ENCODE measurements around the gene CATSPERZ. TPM values are rescaled to one million over a fixed set of nuclear protein-coding genes. Genes with fewer than 3 reads are reported as not detected.

The CATSPERZ gene
- total and polyA plus RNA-seq, 2 donors (not counting 3 experiments of a cell fraction or from before 2014, with no cell fraction given): 0.11 TPM; not detected in 1

DNA sequence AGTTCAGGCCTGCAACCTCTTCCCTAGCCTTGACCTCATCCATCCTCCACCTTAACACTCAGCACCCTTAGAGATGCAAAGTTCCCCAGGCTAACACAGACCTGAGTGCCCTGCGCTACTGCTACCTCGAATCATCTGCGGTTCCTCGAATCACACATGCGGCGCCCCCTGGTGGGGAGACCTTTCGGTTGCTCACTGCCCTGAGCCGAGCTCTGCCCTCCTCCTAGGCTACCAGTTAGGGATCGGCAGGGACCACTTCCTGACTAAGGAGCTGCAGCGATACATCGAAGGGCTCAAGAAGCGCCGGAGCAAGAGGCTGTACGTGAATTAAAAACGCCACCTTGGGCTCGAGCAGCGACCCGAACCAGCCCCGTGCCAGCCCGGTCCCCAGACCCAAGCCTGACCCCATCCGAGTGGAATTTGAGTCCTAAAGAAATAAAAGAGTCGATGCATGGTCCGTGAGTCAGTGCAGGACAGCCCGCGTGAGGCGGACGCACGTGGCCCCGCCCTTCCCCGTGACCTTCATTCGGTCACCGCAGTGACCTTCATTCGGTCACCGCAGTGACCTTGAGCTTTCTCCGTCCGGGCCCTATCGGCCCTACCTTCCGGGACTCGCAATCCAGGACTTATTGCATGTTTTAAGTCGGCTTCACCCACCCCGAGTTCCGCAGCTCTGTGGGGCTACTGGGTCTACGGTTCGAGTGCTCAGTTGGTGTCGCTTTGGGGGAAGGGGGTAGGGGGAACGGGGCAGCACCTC lies 4.3 kb downstream of the CATSPERZ start:
- ChIA-PET CTCF (interaction anchor here (0.6 to 6.7 kb wide), 40 partner anchors 9 to 304 kb away, joined by 3 to 413 read pairs (median 4); partner anchors contain the start of genes BAD, FERMT3, FKBP2 and KCNK4), POLR2A (interaction anchor here (0.9 to 1.1 kb wide), 3 partner anchors 13 to 78 kb away, joined by 3 to 5 read pairs (median 4); partner anchors contain the start of genes NUDT22, PRDX5, TRMT112 and TRPT1)
- TF ChIP-seq MYC (IDR thresholded peaks at IDR 0.05; ENCODE audit: low read depth, low read length) (no peak), POLR2AphosphoS5 (IDR thresholded peaks at IDR 0.05; ENCODE audit: insufficient read depth, low read depth, low read length) (peak; percentile 14), MAX (IDR thresholded peaks at IDR 0.05; ENCODE audit: insufficient read depth, insufficient read length) (peak; percentile 67), CTCF (IDR thresholded peaks at IDR 0.05; ENCODE audit: extremely low read depth in 1 of 2, insufficient read depth in 1 of 2, low read depth in 1 of 2, low read length in 2 of 2) (peak; percentile 91 to 92), EZH2 (IDR thresholded peaks at IDR 0.05; ENCODE audit: borderline replicate concordance, low read depth, low read length, severe bottlenecking) (no peak), GATA2 (IDR thresholded peaks at IDR 0.05; ENCODE audit: insufficient read depth, insufficient read length, low read depth, low read length) (no peak), JUN (IDR thresholded peaks at IDR 0.05; ENCODE audit: borderline replicate concordance, insufficient read depth, insufficient read length, low read depth) (no peak), FOS (IDR thresholded peaks at IDR 0.05; ENCODE audit: borderline replicate concordance, insufficient read depth, low read length) (no peak), POLR2A (IDR thresholded peaks at IDR 0.05; ENCODE audit: low read depth, low read length) (peak; percentile 35)
- Histone ChIP-seq H4K20me1 (replicated peaks; ENCODE audit: control insufficient read depth, extremely low read depth, insufficient read depth, low read length) (no peaks in the 10 kb centered on the region), H3K9ac (replicated peaks; ENCODE audit: extremely low read depth, insufficient read depth, low read length) (peak overlapping the region; percentile 20), H3K4me3 (replicated peaks in 1 of 3; ENCODE audit: insufficient read depth in 1 of 3, low read depth in 1 of 3, low read length in 3 of 3) (peak overlapping the region; percentile 14 to 57 (median 39)), H3K9me3 (replicated peaks; ENCODE audit: control insufficient read depth, insufficient read depth, low read length) (no peaks in the 10 kb centered on the region), H3K27me3 (ENCODE audit: control insufficient read depth in 2 of 2, insufficient read depth in 2 of 2, low read length in 2 of 2) (peaks cover 4 to 11% of the 10 kb centered on the region in 2 experiments), H3K4me2 (ENCODE audit: insufficient read depth, low read length) (peak overlapping the region; percentile 50), H3K4me1 (ENCODE audit: control insufficient read depth, extremely low read depth, insufficient read depth, low read length) (peaks cover 21% of the 10 kb centered on the region), H2AFZ (ENCODE audit: low read depth, low read length) (peak overlapping the region; percentile 49), H3K27ac (ENCODE audit: insufficient read depth, low read depth, low read length) (peak overlapping the region; percentile 49), H3K79me2 (ENCODE audit: control insufficient read depth, insufficient read depth, low read length) (peaks cover 10% of the 10 kb centered on the region), H3K36me3 (ENCODE audit: control insufficient read depth in 2 of 2, extremely low read depth in 1 of 2, insufficient read depth in 2 of 2, low read length in 2 of 2) (no peaks in the 10 kb centered on the region), H3K9me1 (replicated peaks; ENCODE audit: control insufficient read depth, extremely low read depth, insufficient read depth, low read length) (no peaks in the 10 kb centered on the region)
- DNase-seq (ENCODE audit: low read depth, low spot score) (peak; percentile 85), FAIRE-seq (peak; percentile 94)
- dilution Hi-C loops (cut with MboI; ENCODE audit: extremely low pct_ligation_motif_present, low sequenced_read_pairs) (no loop called here), intact Hi-C loops (cut with micrococcal nuclease) (loop anchor here (1.0 to 5.0 kb wide), 7 partner anchors 13 to 467 kb away; partner anchors contain the start of genes BAD, FKBP2, GPR137 and MARK2)
- no TSS peak for BruUV-seq (replicated peaks)

Data from endothelial cell of umbilical vein (primary cell).